Measurements from ENCODE around the gene SMYD3. TPM values are rescaled to one million over a fixed set of nuclear protein-coding genes. Genes with fewer than 3 reads are reported as not detected.

SMYD3 gene
- total and polyA plus RNA-seq, 2 of the 13 experiments (the other 11 are each of a cell fraction or from before 2014, with no cell fraction given), result 27.7 to 35.8 TPM

DNA sequence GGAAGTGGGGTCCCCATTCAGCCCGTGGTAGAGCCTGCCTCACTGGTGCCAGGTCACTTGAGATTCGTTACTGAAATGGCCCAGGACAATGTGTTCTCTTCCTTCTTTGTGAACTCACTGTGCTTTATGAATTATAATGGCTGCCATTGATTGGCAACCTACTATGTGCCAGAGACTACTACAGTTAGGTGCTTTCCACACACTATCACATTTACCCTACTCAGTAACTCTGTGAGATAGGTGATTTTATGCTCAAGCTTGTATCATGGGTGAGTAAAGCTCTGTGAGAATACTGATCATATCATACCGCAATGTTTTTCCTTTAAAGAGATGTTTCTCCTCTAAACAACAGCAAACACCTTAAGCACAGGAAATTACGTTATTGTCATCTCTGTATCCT lies 225.9 kb downstream of the SMYD3 start (continued):
- TF ChIP-seq, protein P1, sequence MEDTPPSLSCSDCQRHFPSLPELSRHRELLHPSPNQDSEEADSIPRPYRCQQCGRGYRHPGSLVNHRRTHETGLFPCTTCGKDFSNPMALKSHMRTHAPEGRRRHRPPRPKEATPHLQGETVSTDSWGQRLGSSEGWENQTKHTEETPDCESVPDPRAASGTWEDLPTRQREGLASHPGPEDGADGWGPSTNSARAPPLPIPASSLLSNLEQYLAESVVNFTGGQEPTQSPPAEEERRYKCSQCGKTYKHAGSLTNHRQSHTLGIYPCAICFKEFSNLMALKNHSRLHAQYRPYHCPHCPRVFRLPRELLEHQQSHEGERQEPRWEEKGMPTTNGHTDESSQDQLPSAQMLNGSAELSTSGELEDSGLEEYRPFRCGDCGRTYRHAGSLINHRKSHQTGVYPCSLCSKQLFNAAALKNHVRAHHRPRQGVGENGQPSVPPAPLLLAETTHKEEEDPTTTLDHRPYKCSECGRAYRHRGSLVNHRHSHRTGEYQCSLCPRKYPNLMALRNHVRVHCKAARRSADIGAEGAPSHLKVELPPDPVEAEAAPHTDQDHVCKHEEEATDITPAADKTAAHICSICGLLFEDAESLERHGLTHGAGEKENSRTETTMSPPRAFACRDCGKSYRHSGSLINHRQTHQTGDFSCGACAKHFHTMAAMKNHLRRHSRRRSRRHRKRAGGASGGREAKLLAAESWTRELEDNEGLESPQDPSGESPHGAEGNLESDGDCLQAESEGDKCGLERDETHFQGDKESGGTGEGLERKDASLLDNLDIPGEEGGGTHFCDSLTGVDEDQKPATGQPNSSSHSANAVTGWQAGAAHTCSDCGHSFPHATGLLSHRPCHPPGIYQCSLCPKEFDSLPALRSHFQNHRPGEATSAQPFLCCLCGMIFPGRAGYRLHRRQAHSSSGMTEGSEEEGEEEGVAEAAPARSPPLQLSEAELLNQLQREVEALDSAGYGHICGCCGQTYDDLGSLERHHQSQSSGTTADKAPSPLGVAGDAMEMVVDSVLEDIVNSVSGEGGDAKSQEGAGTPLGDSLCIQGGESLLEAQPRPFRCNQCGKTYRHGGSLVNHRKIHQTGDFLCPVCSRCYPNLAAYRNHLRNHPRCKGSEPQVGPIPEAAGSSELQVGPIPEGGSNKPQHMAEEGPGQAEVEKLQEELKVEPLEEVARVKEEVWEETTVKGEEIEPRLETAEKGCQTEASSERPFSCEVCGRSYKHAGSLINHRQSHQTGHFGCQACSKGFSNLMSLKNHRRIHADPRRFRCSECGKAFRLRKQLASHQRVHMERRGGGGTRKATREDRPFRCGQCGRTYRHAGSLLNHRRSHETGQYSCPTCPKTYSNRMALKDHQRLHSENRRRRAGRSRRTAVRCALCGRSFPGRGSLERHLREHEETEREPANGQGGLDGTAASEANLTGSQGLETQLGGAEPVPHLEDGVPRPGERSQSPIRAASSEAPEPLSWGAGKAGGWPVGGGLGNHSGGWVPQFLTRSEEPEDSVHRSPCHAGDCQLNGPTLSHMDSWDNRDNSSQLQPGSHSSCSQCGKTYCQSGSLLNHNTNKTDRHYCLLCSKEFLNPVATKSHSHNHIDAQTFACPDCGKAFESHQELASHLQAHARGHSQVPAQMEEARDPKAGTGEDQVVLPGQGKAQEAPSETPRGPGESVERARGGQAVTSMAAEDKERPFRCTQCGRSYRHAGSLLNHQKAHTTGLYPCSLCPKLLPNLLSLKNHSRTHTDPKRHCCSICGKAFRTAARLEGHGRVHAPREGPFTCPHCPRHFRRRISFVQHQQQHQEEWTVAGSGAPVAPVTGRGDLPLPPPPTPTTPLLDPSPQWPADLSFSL (CRISPR knock-in tag; IDR thresholded peaks at IDR 0.05), result no peak
- TF ChIP-seq TARDBP (CRISPR knock-in tag; IDR thresholded peaks at IDR 0.05), result no peak
- TF ChIP-seq AHR (CRISPR knock-in tag; IDR thresholded peaks at IDR 0.05), result no peak
- TF ChIP-seq, protein P2, sequence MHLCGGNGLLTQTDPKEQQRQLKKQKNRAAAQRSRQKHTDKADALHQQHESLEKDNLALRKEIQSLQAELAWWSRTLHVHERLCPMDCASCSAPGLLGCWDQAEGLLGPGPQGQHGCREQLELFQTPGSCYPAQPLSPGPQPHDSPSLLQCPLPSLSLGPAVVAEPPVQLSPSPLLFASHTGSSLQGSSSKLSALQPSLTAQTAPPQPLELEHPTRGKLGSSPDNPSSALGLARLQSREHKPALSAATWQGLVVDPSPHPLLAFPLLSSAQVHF (CRISPR knock-in tag; IDR thresholded peaks at IDR 0.05), result no peak
- no peak for TF ChIP-seq MZF1 (CRISPR knock-in tag; IDR thresholded peaks at IDR 0.05; ENCODE audit: borderline replicate concordance)
- TF ChIP-seq PPARG (CRISPR knock-in tag; conservative IDR thresholded peaks at IDR 0.05), result no peak

- WGBS (ENCODE audit: low lambda C conversion rate), result 85% methylated on average over 3 of the region's 3 CpGs
- H3K36me3 ChIP-seq (replicated peaks in 1 of 2; ENCODE audit: control insufficient read depth in 1 of 2, insufficient read depth in 2 of 2, low read length in 2 of 2), result no peaks in the 10 kb centered on the region
- H3K27ac ChIP-seq (ENCODE audit: extremely low read length, insufficient read depth, low read length), result no peak overlapping the region
- no peaks in the 10 kb centered on the region for H3K9me3 ChIP-seq (ENCODE audit: low read length)
- CTCF ChIA-PET (ENCODE audit: low intra/inter-chr PET ratio, low total read pairs), result no interaction called here
- intact Hi-C loops (cut with micrococcal nuclease; ENCODE audit: unreplicated experiment) (loop anchor here (1.0 to 2.0 kb wide), 2 partner anchors 164 to 268 kb away; no protein-coding TSS in a partner anchor), in situ Hi-C loops (cut with HindIII; ENCODE audit: extremely low pct_ligation_motif_present, low pct_unique_long_range_greater_than_20kb) (loop anchor here (10.0 kb wide), 1 partner anchor 266 kb away; no protein-coding TSS in a partner anchor)
- no peak overlapping the region for H2AFZ ChIP-seq (ENCODE audit: low read length)
- no peak overlapping the region for H3K4me3 ChIP-seq (replicated peaks in 1 of 3; ENCODE audit: insufficient read depth in 1 of 3, low read depth in 2 of 3, low read length in 3 of 3)
- POLR2A ChIA-PET, result no interaction called here
- peak; percentile 43 for TF ChIP-seq CTCF (CRISPR knock-in tag; IDR thresholded peaks at IDR 0.05)
- TF ChIP-seq ZNF235 (CRISPR knock-in tag; IDR thresholded peaks at IDR 0.05; ENCODE audit: borderline replicate concordance), result no peak
- TF ChIP-seq ZNF253 (CRISPR knock-in tag; IDR thresholded peaks at IDR 0.05; ENCODE audit: borderline replicate concordance), result no peak
- peak; percentile 70 for TF ChIP-seq STAG1 (CRISPR knock-in tag; IDR thresholded peaks at IDR 0.05)
- TF ChIP-seq ZNF512B (CRISPR knock-in tag; IDR thresholded peaks at IDR 0.05; ENCODE audit: borderline replicate concordance), result no peak
- no peak overlapping the region for H3K4me2 ChIP-seq (ENCODE audit: low read depth, low read length)
- no peaks in the 10 kb centered on the region for H3K79me2 ChIP-seq (ENCODE audit: insufficient read depth, low read length)
- H3K27me3 ChIP-seq (ENCODE audit: control insufficient read depth in 1 of 2, insufficient read depth in 2 of 2, low read length in 2 of 2), result no peaks in the 10 kb centered on the region
- no peak overlapping the region for H3K9ac ChIP-seq (ENCODE audit: insufficient read depth, low read depth, low read length)
- peak; percentile 30 for FAIRE-seq
- peak; percentile 12 for DNase-seq (ENCODE audit: low spot score)
- peaks cover 14% of the 10 kb centered on the region for H3K4me1 ChIP-seq (ENCODE audit: insufficient read depth, low read length)
- H4K20me1 ChIP-seq (ENCODE audit: insufficient read depth, low read length), result no peaks in the 10 kb centered on the region
- peak; percentile 41; the same call in 1 of the 3 replicates for ATAC-seq
- BruUV-seq (replicated peaks), result no TSS peak
These were observed 226.5 kb downstream of the SMYD3 start for GRCh38 chr1:246280551-246280950.
